Body of pancreas (tissue), 4 donors: ENCODE data around the gene CETN1.

ENCODE experiments used
- CTCF ChIP-seq, 7 experiments: fragments of 450-650 bp in 4 of 7; fragments of 200-600 bp in 3 of 7; sonication (generic) in 3 of 7; IDR thresholded peaks; one replicate each; pipeline ENCODE4 v1.5.1; 2016 to 2019; ENCODE audit warnings: antibody characterized with exemption in 7 of 7
- POLR2A ChIP-seq, 3 donors: fragments of 450-650 bp; IDR thresholded peaks; one replicate each; pipeline ENCODE4 v1.6.1; 2016; ENCODE audit warnings: antibody characterized with exemption in 3 of 3, mild to moderate bottlenecking in 2 of 3

- TF ChIP-seq CTCF (IDR thresholded peaks at IDR 0.05), result no peak
- TF ChIP-seq POLR2A (IDR thresholded peaks at IDR 0.05), result no peak
Observed at GRCh38 chr18:629269-630150, 49.3 kb downstream of the CETN1 start.
